ENCODE data around the gene AUTS2.

DNA sequence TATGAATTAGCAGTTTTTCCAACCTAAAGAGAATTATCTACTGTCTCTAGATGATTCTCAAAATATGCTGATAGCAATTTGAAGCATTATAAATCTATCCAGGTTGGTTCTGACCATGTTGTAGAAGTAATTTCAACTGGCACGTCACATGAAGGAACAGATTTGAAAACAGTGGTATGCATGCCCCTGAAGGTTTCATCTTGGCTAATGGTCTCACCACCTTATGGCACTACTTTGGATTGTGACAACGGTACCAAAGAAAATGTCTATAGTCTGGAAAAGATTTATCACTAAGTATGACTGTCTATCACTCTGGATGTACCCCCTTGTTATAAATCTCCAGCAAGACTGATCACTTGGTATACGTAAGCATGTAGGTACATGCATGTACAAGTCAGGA lies 810.6 kb downstream of the AUTS2 start:
- TF ChIP-seq, protein P1, sequence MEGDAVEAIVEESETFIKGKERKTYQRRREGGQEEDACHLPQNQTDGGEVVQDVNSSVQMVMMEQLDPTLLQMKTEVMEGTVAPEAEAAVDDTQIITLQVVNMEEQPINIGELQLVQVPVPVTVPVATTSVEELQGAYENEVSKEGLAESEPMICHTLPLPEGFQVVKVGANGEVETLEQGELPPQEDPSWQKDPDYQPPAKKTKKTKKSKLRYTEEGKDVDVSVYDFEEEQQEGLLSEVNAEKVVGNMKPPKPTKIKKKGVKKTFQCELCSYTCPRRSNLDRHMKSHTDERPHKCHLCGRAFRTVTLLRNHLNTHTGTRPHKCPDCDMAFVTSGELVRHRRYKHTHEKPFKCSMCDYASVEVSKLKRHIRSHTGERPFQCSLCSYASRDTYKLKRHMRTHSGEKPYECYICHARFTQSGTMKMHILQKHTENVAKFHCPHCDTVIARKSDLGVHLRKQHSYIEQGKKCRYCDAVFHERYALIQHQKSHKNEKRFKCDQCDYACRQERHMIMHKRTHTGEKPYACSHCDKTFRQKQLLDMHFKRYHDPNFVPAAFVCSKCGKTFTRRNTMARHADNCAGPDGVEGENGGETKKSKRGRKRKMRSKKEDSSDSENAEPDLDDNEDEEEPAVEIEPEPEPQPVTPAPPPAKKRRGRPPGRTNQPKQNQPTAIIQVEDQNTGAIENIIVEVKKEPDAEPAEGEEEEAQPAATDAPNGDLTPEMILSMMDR (IDR thresholded peaks at IDR 0.05), result no peak
- TF ChIP-seq POLR2A (IDR thresholded peaks at IDR 0.05), result no peak
